ENCODE data around the gene CEP44. TPM values are rescaled to one million over a fixed set of nuclear protein-coding genes. Genes with fewer than 3 reads are reported as not detected.
"Not testable (repeated sequence)": the region's sequence is repeated elsewhere in the genome, so short reads cannot be mapped to it uniquely, and the experiment has no call there.

The CEP44 gene
- total RNA-seq, 1 donor from 2014 or later: 24.5 TPM

GRCh38 chr4:174277433-174277832, 6.3 kb upstream of the CEP44 start:
- FAIRE-seq: no peak

GRCh38 chr4:174278467-174278866, 5.2 kb upstream of the CEP44 start:
- DNase-seq (ENCODE audit: low spot score in 2 of 2) (no peak), FAIRE-seq (no peak)

More at GRCh38 chr4:174277433-174277832, 6.3 kb upstream of the CEP44 start:
- DNase-seq (ENCODE audit: low spot score in 2 of 2): no peak

- DNase-seq (ENCODE audit: low spot score in 2 of 2) (no peak), FAIRE-seq (no peak)
Observed at GRCh38 chr4:174279433-174280155, 4.1 kb upstream of the CEP44 start.

- FAIRE-seq: no peak
- no peak for DNase-seq (ENCODE audit: low spot score in 2 of 2)
Observed at GRCh38 chr4:174281182-174281737, 2.5 kb upstream of the CEP44 start.

- DNase-seq (ENCODE audit: low spot score in 2 of 2) (no peak), FAIRE-seq (no peak)
Observed at GRCh38 chr4:174281901-174282300, 1.8 kb upstream of the CEP44 start.

GRCh38 chr4:174282836-174283506, 740 bp upstream of the CEP44 start:
- FAIRE-seq (peak; percentile 51), DNase-seq (ENCODE audit: low spot score in 2 of 2) (peak; percentile 71 to 79)

- DNase-seq (ENCODE audit: low spot score in 2 of 2) (no peak), FAIRE-seq (no peak)
Observed at GRCh38 chr4:174284487-174284886, 776 bp downstream of the CEP44 start.

GRCh38 chr4:174286870-174287269, 3.2 kb downstream of the CEP44 start:
- FAIRE-seq (no peak), DNase-seq (ENCODE audit: low spot score in 2 of 2) (no peak)

- DNase-seq (ENCODE audit: low spot score in 2 of 2) (no peak), FAIRE-seq (no peak)
Observed at GRCh38 chr4:174292473-174292872, 8.8 kb downstream of the CEP44 start.

GRCh38 chr4:174294641-174295040, 10.9 kb downstream of the CEP44 start:
- FAIRE-seq; DNase-seq (ENCODE audit: low spot score in 2 of 2): not testable (repeated sequence)

GRCh38 chr4:174295142-174295541, 11.4 kb downstream of the CEP44 start:
- not testable (repeated sequence) for FAIRE-seq; DNase-seq (ENCODE audit: low spot score in 2 of 2)

- FAIRE-seq (no peak), DNase-seq (ENCODE audit: low spot score in 2 of 2) (no peak)
Observed at GRCh38 chr4:174303687-174304086, 20.0 kb downstream of the CEP44 start.

- DNase-seq (ENCODE audit: low spot score in 2 of 2) (no peak), FAIRE-seq (no peak)
Observed at GRCh38 chr4:174304664-174305063, 21.0 kb downstream of the CEP44 start.

GRCh38 chr4:174305961-174306360, 22.2 kb downstream of the CEP44 start:
- no peak for FAIRE-seq
- DNase-seq (ENCODE audit: low spot score in 2 of 2): no peak

GRCh38 chr4:174307694-174308093, 24.0 kb downstream of the CEP44 start:
- DNase-seq (ENCODE audit: low spot score in 2 of 2) (no peak), FAIRE-seq (no peak)

GRCh38 chr4:174312993-174313392, 29.3 kb downstream of the CEP44 start:
- DNase-seq (ENCODE audit: low spot score in 2 of 2) (no peak), FAIRE-seq (no peak)

- DNase-seq (ENCODE audit: low spot score in 2 of 2): no peak
- FAIRE-seq: no peak
Observed at GRCh38 chr4:174314274-174314673, 30.6 kb downstream of the CEP44 start.

GRCh38 chr4:174314770-174315169, 31.1 kb downstream of the CEP44 start:
- no peak for FAIRE-seq
- DNase-seq (ENCODE audit: low spot score in 2 of 2): no peak

- no peak for FAIRE-seq
- no peak for DNase-seq (ENCODE audit: low spot score in 2 of 2)
Observed at GRCh38 chr4:174316546-174316945, 32.8 kb downstream of the CEP44 start.

- FAIRE-seq (peak; percentile 61), DNase-seq (ENCODE audit: low spot score in 2 of 2) (no peak)
Observed at GRCh38 chr4:174316954-174317353, 33.2 kb downstream of the CEP44 start.

- DNase-seq (ENCODE audit: low spot score in 2 of 2) (no peak), FAIRE-seq (no peak)
Observed at GRCh38 chr4:174317531-174317930, 33.8 kb downstream of the CEP44 start.

All from frontal cortex (tissue), 4 donors.